Cerebellar nuclear complex (tissue), 1 donor: ENCODE measurements around the gene FNDC1.
"Not testable (repeated sequence)": the region's sequence is repeated elsewhere in the genome, so short reads cannot be mapped to it uniquely, and the experiment has no call there.

Experiments used
- DNase-seq, 2 experiments: peaks; one replicate each; lab custom pipeline; 2025; lab: John Stamatoyannopoulos, UW

The FNDC1 gene

GRCh38 chr6:159169193-159169555 lies at the start of gene FNDC1:
FNDC1 (plus strand) TSS chr6:159169400; CDS start chr6:159169597, 197 bp downstream.
- DNase-seq: no peak

- DNase-seq: no peak
Measured at GRCh38 chr6:159119791-159120190, 49.4 kb upstream of the FNDC1 start.

DNA sequence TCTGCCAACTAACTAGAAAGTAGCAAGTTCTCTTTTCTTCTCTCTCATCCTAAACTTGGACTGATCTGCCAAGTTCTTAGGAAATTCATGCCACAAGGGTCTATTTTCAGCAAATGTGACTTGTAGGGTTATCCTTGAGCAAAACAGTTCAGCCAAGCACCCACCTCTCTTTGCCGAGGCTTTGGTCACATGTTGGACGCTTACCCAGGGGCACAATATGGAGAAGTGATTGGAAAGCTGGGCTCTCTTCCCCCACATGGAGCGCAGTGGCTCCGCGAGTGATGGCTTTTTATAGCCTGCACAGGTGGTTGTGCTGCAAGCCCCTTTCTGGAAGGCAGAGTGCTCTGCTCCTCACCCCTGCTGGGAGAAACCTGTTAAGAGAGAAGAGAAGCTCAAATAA lies 47.7 kb upstream of the FNDC1 start:
- DNase-seq: peak; percentile 62 to 84

- no peak for DNase-seq
Measured at GRCh38 chr6:159122453-159122852, 46.7 kb upstream of the FNDC1 start.

DNA sequence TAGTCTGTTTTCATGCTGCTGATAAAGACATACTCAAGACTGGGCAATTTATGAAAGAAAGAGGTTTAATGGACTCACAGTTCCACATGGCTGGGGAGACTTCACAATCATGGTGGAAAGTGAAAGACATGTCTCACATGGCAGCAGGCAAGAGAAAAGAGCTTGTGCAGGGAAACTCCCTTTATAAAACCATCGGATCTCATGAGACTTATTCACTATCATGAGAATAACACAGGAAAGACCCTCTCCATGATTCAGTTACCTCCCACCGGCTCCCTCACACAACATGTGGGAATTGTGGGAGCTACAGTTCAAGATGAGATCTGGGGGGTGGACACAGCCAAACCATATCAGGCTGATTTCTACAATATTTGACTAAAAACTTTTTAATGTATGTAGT lies 45.4 kb upstream of the FNDC1 start:
- DNase-seq: not testable (repeated sequence)

- no peak for DNase-seq
Measured at GRCh38 chr6:159125014-159125609, 44.1 kb upstream of the FNDC1 start.

DNA sequence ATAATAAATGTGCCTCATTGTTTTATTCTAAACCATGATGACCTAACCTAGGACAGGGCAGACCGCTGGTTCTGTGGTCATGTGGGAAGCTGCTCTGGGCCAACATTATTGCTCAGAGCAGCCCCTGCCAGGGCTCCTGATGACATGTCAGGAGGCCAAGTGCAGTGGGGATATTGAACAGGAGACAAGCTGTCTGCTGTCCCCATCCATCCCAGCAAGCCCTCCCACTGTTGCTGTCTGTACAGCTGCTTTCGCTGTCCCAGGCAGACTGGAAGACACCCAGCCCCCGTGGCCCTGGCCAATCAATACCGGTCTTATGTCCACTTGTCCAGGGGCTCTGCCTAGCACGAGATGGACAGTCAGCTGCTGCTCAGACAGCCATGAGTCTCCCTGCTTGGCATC lies 43.2 kb upstream of the FNDC1 start:
- no peak for DNase-seq

DNA sequence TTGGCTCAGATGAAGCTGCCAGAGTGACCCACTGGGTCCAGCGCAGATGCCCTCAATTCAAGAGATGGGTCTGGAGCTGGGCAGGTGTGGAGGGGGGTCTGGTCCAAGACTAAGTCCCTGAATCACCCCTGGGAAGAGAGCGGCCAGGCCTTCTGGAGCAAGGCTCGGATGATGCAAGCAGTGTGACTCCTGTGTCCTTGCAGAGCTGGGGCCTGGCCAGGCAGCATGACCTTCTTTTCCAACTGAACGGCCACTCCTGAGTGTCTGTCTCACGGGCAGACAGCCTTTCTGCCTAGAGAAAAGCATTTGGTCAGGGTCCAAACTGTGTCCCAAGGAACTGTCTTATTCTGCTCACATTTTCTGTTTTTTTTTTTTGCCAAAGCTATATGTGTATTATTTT lies 42.6 kb upstream of the FNDC1 start:
- DNase-seq: no peak

DNA sequence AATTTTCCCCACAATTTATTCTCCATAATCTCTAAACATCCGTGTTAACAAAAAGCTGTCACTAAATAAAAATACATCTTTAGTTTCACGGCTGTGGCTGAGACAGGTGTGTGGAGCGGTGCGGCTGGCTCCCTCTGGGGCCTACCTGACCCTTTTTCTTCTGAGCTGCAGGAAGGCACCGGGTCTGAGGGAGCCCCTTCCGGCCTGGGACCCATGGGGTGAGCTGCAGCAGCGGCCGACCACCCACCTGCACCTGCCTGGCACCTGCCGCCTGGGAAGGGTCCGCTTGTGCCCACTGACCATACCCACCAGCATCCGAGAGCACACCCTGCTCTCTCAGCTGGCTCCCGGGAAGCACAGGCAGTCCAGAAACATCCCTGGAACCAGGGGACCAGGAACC lies 41.5 kb upstream of the FNDC1 start:
- no peak for DNase-seq

- no peak for DNase-seq
Measured at GRCh38 chr6:159128978-159129377, 40.2 kb upstream of the FNDC1 start.

- DNase-seq: no peak
Measured at GRCh38 chr6:159130846-159131245, 38.4 kb upstream of the FNDC1 start.

GRCh38 chr6:159131709-159132108 lies 37.5 kb upstream of the FNDC1 start:
- DNase-seq: no peak

- no peak for DNase-seq
Measured at GRCh38 chr6:159132664-159133063, 36.5 kb upstream of the FNDC1 start.

DNA sequence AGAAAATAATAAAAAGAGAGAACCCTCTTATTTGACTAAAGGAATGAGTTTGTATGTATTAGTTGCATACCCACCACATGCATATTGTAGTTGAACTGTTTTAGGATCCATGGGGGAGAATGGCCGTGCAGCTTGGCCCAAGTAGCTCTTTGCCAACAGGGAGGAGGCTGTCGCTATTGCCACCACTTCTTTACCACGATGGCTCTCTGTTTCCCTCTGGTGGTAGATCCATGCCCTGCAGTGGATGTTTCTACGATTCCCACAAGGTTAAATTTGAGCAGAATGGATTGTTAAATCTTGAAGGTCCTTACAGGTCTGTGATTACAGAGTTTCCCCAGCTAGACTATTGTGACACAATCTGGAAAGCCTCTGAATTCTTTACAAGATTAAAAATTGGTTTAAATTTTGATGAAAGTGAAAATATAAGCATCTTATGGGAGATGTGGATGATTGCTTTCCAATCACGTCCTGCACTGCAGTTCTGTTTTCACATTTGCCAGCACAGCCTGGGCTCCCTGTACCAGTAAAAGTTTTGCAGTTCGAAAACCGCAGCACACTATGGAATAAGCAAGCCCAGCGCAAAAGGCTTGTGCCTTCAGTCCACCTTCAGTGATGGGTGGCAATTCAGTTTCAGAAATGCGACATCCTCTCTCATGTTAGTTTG lies 34.4 kb upstream of the FNDC1 start:
- peak in 1 of 2 experiments; percentile 58 for DNase-seq

- no peak for DNase-seq
Measured at GRCh38 chr6:159137676-159138075, 31.5 kb upstream of the FNDC1 start.

DNA sequence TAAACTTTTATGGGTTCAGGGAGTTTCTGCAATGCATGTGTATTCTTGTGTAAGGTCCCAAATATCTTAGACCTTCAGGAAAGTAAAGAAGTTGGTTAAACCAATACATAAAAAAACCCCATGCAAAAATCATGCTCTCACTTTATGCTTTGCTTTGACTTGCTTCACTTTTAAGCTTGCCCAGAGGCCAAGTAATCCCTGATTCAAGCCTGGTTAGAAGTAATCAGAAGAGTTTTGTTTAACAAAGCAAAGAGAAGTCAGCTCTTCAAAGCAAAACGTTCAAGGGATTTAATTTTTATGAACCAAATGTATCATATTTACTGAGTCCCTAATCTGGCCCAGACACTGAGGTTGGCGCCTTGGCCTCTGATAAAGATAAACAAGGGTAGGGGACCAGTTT lies 26.7 kb upstream of the FNDC1 start:
- DNase-seq: no peak

DNA sequence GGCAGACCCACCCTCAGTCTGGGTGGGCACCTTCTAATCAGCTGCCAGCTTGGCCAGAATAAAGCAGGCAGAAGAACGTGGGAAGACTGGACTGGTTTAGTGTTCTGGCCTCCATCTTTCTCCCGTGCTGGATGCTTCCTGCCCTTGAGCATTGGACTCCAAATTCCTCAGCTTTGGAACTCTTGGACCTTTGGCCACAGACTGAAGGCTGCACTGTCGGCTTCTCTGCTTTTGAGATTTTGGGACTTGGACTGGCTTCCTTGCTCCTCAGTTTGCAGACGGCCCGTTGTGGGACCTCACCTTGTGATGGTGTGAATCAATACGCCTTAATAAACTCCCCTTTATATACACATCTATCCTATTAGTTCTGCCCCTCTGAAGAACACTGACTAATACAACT lies 20.6 kb upstream of the FNDC1 start:
- DNase-seq: no peak

GRCh38 chr6:159149641-159150040 lies 19.6 kb upstream of the FNDC1 start:
- no peak for DNase-seq

DNA sequence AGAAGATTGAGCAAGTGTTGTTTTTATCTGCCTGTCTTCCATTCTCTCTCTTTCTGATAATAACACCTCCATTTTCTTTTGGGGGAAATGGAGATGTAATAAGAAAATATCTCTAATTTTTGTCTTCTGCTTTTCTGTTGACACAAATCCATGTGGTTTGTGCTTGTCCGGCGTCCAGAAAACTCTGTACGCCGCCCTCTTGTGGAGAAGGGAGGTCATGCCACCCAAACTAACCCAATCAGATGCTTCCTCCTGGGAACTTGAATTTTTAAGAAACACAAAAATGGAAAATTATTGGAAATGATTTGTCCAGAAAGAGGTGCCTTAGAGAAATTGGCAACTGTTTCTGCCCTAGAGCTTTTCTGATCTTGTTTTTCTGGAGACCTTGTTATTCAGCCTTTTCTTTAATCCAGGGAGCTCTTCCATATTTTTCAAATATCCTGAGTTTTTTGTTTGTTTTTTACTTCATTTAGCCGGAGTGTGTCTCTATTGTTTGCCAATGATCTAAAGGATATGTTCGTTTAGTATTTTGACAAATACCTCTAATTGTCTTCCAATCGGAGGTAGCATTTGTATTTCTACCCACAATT lies 17.8 kb upstream of the FNDC1 start:
- no peak for DNase-seq

DNA sequence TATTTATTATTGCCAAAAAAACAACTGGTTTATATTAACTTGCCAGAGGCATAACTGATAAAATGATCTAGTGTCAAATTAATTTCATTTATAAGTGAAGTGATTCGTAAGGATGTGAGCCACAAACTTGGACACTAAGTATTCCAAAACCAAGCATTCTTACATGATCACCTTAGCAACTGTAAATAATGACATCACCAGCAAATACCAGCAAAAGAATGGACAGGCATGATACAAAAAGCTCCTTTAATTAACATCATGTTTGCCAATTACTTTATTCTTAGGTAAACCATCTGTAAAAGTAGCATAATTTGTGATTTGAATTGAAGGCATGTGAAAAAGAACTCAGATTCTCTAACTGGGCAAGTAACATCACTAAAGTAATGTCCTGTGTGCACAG lies 17.2 kb upstream of the FNDC1 start:
- no peak for DNase-seq

DNA sequence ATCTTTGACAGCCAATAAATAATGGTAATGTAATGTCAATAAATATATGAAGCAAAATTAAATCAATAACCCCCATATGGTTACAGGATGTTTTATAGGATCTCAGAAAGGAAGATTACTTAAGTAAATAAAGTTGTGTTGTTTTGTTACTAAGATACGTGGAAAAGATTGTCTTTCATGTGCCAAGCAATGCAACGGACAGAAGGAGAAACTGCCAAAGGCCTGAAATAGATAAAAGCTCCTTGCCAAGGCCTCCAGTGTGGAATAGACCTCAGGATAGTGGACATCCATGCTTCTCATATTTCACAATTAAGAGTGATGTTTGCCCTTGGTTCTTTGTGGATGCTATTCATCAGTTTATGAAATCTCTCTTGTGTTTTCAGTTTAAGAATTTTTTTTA lies 16.4 kb upstream of the FNDC1 start:
- DNase-seq: no peak

- DNase-seq: no peak
Measured at GRCh38 chr6:159155679-159156078, 13.5 kb upstream of the FNDC1 start.

DNA sequence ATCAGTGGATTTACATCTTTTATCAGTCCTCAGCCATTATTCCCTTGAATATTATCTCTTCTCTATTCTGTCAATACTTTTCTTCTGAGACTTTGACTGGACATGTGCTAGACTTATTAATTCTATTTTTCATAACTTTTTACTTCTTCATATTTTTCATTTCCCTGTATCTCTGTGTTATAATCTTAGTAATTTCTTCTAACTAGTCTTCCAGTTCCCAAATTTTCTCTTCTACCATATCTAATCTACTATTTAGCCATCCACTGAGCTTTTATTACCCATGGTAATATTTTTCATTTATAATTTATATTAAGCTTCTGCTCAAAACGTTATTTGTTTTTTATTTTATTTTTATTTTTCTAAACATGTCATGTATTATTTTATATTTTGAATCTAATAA lies 13.1 kb upstream of the FNDC1 start:
- no peak for DNase-seq

GRCh38 chr6:159157431-159157830 lies 11.8 kb upstream of the FNDC1 start:
- DNase-seq: no peak
